ENCODE results near the gene SLC17A9. TPM values are rescaled to one million over a fixed set of nuclear protein-coding genes. Genes with fewer than 3 reads are reported as not detected.

SLC17A9 gene
- total and polyA plus RNA-seq, 4 donors, result 2.4 to 17.3 (median 9.6) TPM

GRCh38 chr20:62918147-62918546 is 34.4 kb upstream of the SLC17A9 start:
- no peak for TF ChIP-seq CTCF (IDR thresholded peaks at IDR 0.05; ENCODE audit: control extremely low read depth, extremely low read depth)
- peaks cover 0 to 4% (median under 1%) of the 10 kb centered on the region in 4 donors for H3K36me3 ChIP-seq (ENCODE audit: control insufficient read depth in 4 of 4, insufficient read depth in 4 of 4, low read length in 4 of 4)
- no peak overlapping the region for H3K4me3 ChIP-seq
- H3K9me3 ChIP-seq (ENCODE audit: control insufficient read depth in 4 of 4, insufficient read depth in 3 of 4, low read length in 3 of 4), result peaks cover 0 to 1% (median 0%) of the 10 kb centered on the region in 4 donors
- H3K27me3 ChIP-seq (ENCODE audit: control insufficient read depth in 3 of 3, insufficient read depth in 3 of 3, low read length in 2 of 3), result no peaks in the 10 kb centered on the region
- H3K9ac ChIP-seq (ENCODE audit: insufficient read depth in 1 of 2, low read length in 2 of 2), result no peak overlapping the region
- no peak for DNase-seq
- no peak for ATAC-seq (ENCODE audit: insufficient read depth, low FRiP score)
- H3K4me1 ChIP-seq (ENCODE audit: control insufficient read depth in 5 of 5, insufficient read depth in 5 of 5, low read length in 5 of 5), result peaks cover 8 to 43% (median 20%) of the 10 kb centered on the region in 5 donors
- 39 to 49% methylated on average over 3 of the region's 3 CpGs for WGBS, 2 donors
- no peak overlapping the region for H3K27ac ChIP-seq (ENCODE audit: low read depth in 1 of 2, low read length in 1 of 2)

DNA sequence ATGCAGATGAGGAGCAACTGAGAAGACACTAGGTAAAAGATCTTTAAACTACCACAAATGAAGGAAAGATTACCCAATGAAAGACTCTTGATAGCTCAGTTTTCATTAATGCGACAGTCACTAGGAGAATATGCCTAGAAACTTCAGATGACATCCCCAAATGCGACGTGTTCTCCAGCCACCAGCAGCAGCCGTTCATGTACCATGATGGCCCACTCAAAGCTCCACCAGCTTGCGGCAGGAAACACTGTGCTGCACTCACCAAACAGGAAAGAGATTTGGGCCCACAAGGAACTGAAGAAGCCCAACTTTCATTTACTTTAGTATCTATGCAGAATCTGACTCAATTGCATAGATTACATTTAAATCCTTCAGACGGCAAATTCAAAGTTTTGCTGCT is 33.7 kb upstream of the SLC17A9 start:
- H3K9ac ChIP-seq (ENCODE audit: insufficient read depth in 1 of 2, low read length in 2 of 2), result no peak overlapping the region
- peaks cover 8 to 44% (median 22%) of the 10 kb centered on the region in 5 donors for H3K4me1 ChIP-seq (ENCODE audit: control insufficient read depth in 5 of 5, insufficient read depth in 5 of 5, low read length in 5 of 5)
- no peak overlapping the region for H3K27ac ChIP-seq (ENCODE audit: low read depth in 1 of 2, low read length in 1 of 2)
- peaks cover 0 to 1% (median 0%) of the 10 kb centered on the region in 4 donors for H3K9me3 ChIP-seq (ENCODE audit: control insufficient read depth in 4 of 4, insufficient read depth in 3 of 4, low read length in 3 of 4)
- DNase-seq (no peak), ATAC-seq (ENCODE audit: insufficient read depth, low FRiP score) (no peak)
- no peaks in the 10 kb centered on the region for H3K27me3 ChIP-seq (ENCODE audit: control insufficient read depth in 3 of 3, insufficient read depth in 3 of 3, low read length in 2 of 3)
- no peaks in the 10 kb centered on the region for H3K36me3 ChIP-seq (ENCODE audit: control insufficient read depth in 4 of 4, insufficient read depth in 4 of 4, low read length in 4 of 4)
- no peak for TF ChIP-seq CTCF (IDR thresholded peaks at IDR 0.05; ENCODE audit: control extremely low read depth, extremely low read depth)
- no peak overlapping the region for H3K4me3 ChIP-seq
- WGBS, 2 donors, result 21 to 39% methylated on average over 6 of the region's 6 CpGs

DNA sequence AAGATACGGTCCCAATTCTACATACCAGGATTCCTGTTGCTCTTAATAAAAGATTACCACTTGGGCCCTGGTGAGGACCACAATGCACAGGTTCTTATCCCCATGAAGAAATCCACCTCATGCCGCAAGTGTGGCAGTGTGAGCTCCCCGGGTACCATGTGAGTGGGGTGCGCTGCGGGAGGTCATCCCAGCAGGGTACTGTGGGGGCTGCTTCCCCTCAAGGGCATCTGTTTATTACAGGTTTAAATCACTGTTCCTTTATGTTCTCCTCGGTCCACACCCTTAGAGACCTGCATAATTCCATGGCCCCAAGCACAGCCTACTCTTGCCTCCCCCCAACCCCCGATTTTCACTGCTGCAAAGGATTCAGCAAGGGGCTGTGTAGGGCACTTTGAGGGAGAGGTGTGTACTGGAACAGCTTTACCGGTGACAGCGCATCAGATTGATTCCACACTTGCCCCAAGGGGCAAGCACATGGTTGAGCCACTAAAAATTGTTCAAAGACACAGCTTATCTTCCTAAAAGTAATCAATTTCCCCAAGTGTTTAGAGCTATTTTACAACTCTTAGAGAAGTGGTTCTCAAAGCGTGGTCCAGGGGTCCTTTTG is 32.4 kb upstream of the SLC17A9 start:
- ATAC-seq (ENCODE audit: insufficient read depth, low FRiP score) (no peak), DNase-seq (no peak)
- WGBS, 2 donors, result 76 to 84% methylated on average over 10 of the region's 10 CpGs
- TF ChIP-seq CTCF (IDR thresholded peaks at IDR 0.05; ENCODE audit: control extremely low read depth, extremely low read depth), result no peak
- Histone ChIP-seq H3K27me3 (ENCODE audit: control insufficient read depth in 3 of 3, insufficient read depth in 3 of 3, low read length in 2 of 3) (no peaks in the 10 kb centered on the region), H3K36me3 (ENCODE audit: control insufficient read depth in 4 of 4, insufficient read depth in 4 of 4, low read length in 4 of 4) (no peaks in the 10 kb centered on the region), H3K9me3 (ENCODE audit: control insufficient read depth in 4 of 4, insufficient read depth in 3 of 4, low read length in 3 of 4) (peaks cover 0 to 1% (median 0%) of the 10 kb centered on the region in 4 donors), H3K4me1 (ENCODE audit: control insufficient read depth in 5 of 5, insufficient read depth in 5 of 5, low read length in 5 of 5) (peaks cover 14 to 47% (median 31%) of the 10 kb centered on the region in 5 donors), H3K9ac (ENCODE audit: insufficient read depth in 1 of 2, low read length in 2 of 2) (no peak overlapping the region), H3K27ac (ENCODE audit: low read depth in 1 of 2, low read length in 1 of 2) (no peak overlapping the region), H3K4me3 (no peak overlapping the region)
